PC-9 (cell line): ENCODE results near the gene TCEAL8.

Source experiments
- CTCF ChIP-seq: fragments of 200-600 bp; sonication (generic); conservative IDR thresholded peaks from 2 replicates; pipeline ENCODE4 v1.6.1; 2017; ENCODE audit warnings: mixed run types, antibody characterized with exemption, mild to moderate bottlenecking, moderate library complexity
- EZH2 ChIP-seq: fragments of 200-600 bp; sonication (generic); IDR thresholded peaks from 2 replicates; pipeline ENCODE4 v1.8.0; 2017; ENCODE audit warnings: antibody characterized with exemption, low read depth

- peak; percentile 57; the same call in 1 of the 2 replicates for TF ChIP-seq CTCF
- no peak for TF ChIP-seq EZH2
Observed at GRCh38 chrX:103248553-103248952, 6.4 kb downstream of the TCEAL8 start.
